HL-60 (cell line): ENCODE results near the gene LIPG.

Experiments
- DNase-seq, 2 experiments: peaks; one replicate each; pipeline ENCODE4 v3.0.0-alpha.2; 2010 to 2020; ENCODE audit warnings: low read depth in 1 of 2, low spot score in 1 of 2
- H3K27ac ChIP-seq: fragments of 250-450 bp; sonication (Bioruptor Pico); replicated peaks from 2 replicates; pipeline ENCODE4 v1.5.1; 2020; ENCODE audit warnings: mild to moderate bottlenecking, moderate library complexity
- H3K27me3 ChIP-seq: fragments of 250-450 bp; sonication (Bioruptor Pico); 2 replicates; pipeline ENCODE4 v1.5.1; 2021; ENCODE audit warnings: mild to moderate bottlenecking, moderate library complexity; ENCODE audit not compliant: insufficient read depth, poor library complexity, severe bottlenecking
- H3K4me3 ChIP-seq: replicated peaks from 2 replicates; pipeline ENCODE4 v1.5.1; 2011; ENCODE audit warnings: mild to moderate bottlenecking, control low read depth, low read length; ENCODE audit not compliant: insufficient read depth
- GABPA ChIP-seq: IDR thresholded peaks from 2 replicates; pipeline ENCODE4 v1.6.1; 2012; ENCODE audit warnings: low read depth
- POLR2AphosphoS5 ChIP-seq: IDR thresholded peaks from 2 replicates; pipeline ENCODE4 v1.6.1; 2012; ENCODE audit warnings: low read depth
- SPI1 ChIP-seq: IDR thresholded peaks from 2 replicates; pipeline ENCODE4 v1.6.1; 2012; ENCODE audit warnings: low read depth, mild to moderate bottlenecking, borderline replicate concordance
- TF ChIP-seq, protein P1 (sequence below): IDR thresholded peaks from 2 replicates; pipeline ENCODE4 v1.6.1; 2012; ENCODE audit warnings: low read depth; ENCODE audit not compliant: insufficient replicate concordance
- TF ChIP-seq, protein P2 (sequence below): IDR thresholded peaks from one replicate; pipeline ENCODE4 v1.5.1; 2011; ENCODE audit warnings: low read length, control low read depth, inconsistent platforms; ENCODE audit not compliant: insufficient read depth

The LIPG gene

DNA sequence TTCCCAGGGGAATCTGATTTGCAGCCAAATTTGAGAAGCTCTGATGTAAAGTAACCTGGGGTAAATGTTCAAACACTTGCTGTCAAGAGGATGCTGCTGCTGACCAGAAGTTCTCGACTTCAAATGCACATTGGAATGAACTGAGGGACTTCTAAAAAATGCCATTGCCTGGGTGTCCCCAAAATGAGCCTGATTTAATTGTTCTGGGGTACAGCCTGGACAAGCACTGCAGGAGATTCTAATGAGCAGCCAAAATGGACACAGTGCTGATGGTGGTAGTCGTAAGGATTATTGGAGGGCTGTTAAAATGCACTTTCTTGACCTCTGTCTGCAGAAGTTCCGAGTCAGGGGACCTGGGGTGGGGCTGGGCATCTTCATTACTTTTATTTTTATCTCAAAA lies 49.5 kb downstream of the LIPG start:
- Histone ChIP-seq H3K27ac (no peak overlapping the region), H3K4me3 (no peak overlapping the region), H3K27me3 (peaks cover 4% of the 10 kb centered on the region)
- no peak for DNase-seq
- TF ChIP-seq POLR2AphosphoS5 = no peak
- TF ChIP-seq, protein P1, sequence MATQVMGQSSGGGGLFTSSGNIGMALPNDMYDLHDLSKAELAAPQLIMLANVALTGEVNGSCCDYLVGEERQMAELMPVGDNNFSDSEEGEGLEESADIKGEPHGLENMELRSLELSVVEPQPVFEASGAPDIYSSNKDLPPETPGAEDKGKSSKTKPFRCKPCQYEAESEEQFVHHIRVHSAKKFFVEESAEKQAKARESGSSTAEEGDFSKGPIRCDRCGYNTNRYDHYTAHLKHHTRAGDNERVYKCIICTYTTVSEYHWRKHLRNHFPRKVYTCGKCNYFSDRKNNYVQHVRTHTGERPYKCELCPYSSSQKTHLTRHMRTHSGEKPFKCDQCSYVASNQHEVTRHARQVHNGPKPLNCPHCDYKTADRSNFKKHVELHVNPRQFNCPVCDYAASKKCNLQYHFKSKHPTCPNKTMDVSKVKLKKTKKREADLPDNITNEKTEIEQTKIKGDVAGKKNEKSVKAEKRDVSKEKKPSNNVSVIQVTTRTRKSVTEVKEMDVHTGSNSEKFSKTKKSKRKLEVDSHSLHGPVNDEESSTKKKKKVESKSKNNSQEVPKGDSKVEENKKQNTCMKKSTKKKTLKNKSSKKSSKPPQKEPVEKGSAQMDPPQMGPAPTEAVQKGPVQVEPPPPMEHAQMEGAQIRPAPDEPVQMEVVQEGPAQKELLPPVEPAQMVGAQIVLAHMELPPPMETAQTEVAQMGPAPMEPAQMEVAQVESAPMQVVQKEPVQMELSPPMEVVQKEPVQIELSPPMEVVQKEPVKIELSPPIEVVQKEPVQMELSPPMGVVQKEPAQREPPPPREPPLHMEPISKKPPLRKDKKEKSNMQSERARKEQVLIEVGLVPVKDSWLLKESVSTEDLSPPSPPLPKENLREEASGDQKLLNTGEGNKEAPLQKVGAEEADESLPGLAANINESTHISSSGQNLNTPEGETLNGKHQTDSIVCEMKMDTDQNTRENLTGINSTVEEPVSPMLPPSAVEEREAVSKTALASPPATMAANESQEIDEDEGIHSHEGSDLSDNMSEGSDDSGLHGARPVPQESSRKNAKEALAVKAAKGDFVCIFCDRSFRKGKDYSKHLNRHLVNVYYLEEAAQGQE = no peak
- TF ChIP-seq GABPA = no peak
- TF ChIP-seq SPI1 = no peak
- TF ChIP-seq, protein P2, sequence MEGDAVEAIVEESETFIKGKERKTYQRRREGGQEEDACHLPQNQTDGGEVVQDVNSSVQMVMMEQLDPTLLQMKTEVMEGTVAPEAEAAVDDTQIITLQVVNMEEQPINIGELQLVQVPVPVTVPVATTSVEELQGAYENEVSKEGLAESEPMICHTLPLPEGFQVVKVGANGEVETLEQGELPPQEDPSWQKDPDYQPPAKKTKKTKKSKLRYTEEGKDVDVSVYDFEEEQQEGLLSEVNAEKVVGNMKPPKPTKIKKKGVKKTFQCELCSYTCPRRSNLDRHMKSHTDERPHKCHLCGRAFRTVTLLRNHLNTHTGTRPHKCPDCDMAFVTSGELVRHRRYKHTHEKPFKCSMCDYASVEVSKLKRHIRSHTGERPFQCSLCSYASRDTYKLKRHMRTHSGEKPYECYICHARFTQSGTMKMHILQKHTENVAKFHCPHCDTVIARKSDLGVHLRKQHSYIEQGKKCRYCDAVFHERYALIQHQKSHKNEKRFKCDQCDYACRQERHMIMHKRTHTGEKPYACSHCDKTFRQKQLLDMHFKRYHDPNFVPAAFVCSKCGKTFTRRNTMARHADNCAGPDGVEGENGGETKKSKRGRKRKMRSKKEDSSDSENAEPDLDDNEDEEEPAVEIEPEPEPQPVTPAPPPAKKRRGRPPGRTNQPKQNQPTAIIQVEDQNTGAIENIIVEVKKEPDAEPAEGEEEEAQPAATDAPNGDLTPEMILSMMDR = no peak

DNA sequence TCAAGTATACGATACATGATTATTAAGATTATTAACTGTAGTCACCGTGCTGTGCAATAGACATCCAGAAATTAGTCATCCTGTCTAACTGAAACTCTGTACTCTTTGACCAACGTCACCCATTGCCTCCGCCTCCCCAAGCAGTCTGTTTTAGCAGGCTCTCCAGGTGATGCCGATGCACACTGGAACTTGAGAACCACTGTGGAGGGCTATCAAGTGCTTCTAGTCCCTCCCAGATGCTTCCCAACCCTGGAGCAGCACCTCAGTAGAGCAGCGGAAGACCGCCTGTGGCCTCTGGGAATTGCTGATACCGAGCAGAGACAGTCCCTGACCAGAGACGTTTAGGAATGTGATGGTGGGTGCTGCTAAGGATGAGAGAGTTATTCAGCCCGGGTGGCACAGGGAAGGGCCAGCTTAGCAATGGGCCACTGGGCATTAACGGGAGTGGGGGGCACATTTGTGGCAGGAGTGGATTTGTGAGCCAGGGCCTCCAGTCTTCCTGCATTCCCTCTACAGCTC lies 50.7 kb downstream of the LIPG start:
- DNase-seq = no peak
- peaks cover 4% of the 10 kb centered on the region for H3K27me3 ChIP-seq
- TF ChIP-seq, protein P2 = no peak
- TF ChIP-seq POLR2AphosphoS5 (no peak), GABPA (no peak), SPI1 (no peak)
- TF ChIP-seq, protein P1 = no peak
- no peak overlapping the region for H3K4me3 ChIP-seq
- no peak overlapping the region for H3K27ac ChIP-seq

DNA sequence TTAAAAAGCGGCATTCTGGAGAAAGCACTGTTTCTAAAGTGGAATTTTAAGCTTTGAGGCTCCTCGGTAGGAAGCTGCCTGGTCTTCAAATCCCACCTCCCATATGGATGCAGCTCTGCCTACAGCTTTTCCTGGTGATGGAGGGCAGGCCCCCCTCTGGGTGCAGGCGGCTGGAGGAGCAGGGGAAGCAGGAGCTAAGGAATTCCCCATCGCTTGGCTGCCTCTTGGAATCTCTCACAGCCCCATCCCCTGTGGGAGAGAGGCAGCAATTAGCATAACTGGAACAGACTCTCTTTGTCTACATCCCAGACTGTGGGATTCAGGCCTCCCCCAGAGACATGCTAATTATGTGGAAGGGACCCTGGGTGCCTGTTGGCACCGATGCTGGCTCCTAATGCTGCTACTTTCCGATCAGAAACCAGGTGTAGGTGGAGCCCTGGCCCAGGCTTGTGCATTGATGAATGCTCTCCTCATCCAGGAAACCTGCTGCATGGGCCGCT lies 51.3 kb downstream of the LIPG start:
- Histone ChIP-seq H3K27ac (no peak overlapping the region), H3K27me3 (peaks cover 4% of the 10 kb centered on the region), H3K4me3 (no peak overlapping the region)
- no peak for TF ChIP-seq GABPA
- TF ChIP-seq, protein P1 = no peak
- TF ChIP-seq, protein P2 = no peak
- TF ChIP-seq POLR2AphosphoS5 = no peak
- no peak for TF ChIP-seq SPI1
- DNase-seq = no peak
